HCT116 (cell line): ENCODE results near the gene GRB2. TPM values are rescaled to one million over a fixed set of nuclear protein-coding genes. Genes with fewer than 3 reads are reported as not detected.

Experiments
- ATAC-seq: fragments of 200-7000 bp; cut with Tn5 transposase; 2 replicates; pipeline ENCODE4 v1.9.1; 2020; ENCODE audit warnings: mild to moderate bottlenecking, moderate library complexity
- BruUV-seq: library from RNA; stranded (reverse); fragments of 400-500 nt; replicated peaks from 2 replicates; lab custom pipeline; 2021; lab: Mats Ljungman, UMichigan
- CTCF ChIA-PET: fragments of 300-600 bp; sonication (Branson Sonifier 250); formaldehyde crosslinking; loops from one replicate; lab custom pipeline; 2021; ENCODE audit warnings: antibody characterized with exemption; lab: Charles Lee
- POLR2A ChIA-PET: fragments of 300-600, 350-600 bp; sonication (Branson Sonifier 250); formaldehyde crosslinking; loops from one replicate; lab custom pipeline; 2021; ENCODE audit warnings: antibody characterized with exemption; lab: Charles Lee
- RAD21 ChIA-PET, 2 experiments: fragments of 300-600 bp; sonication (Branson Sonifier 250); formaldehyde crosslinking; loops; one replicate each; lab custom pipeline; 2023; ENCODE audit warnings: low total read pairs in 2 of 2; ENCODE audit not compliant: uncharacterized antibody in 2 of 2, unreplicated experiment in 2 of 2, low non-redundant PET in 1 of 2; lab: Charles Lee
- DNase-seq: peaks from one replicate; pipeline ENCODE4 v3.0.0-alpha.2; 2010; ENCODE audit warnings: low read depth, low spot score
- H2AFZ ChIP-seq: fragments of 200-600 bp; shearing (Covaris generic), sonication (generic); 2 replicates; pipeline ENCODE4 v1.6.1; 2017; ENCODE audit warnings: low read depth, mixed run types, mixed read lengths, antibody characterized with exemption, low read length; ENCODE audit not compliant: poor library complexity, severe bottlenecking
- H3K27ac ChIP-seq: 2 replicates; pipeline ENCODE4 v1.5.1; 2012; ENCODE audit warnings: low read depth, low read length
- H3K27me3 ChIP-seq: fragments of 200-600 bp; sonication (generic); 2 replicates; pipeline ENCODE4 v1.6.1; 2016; ENCODE audit warnings: mixed run types, low read length, mixed read lengths; ENCODE audit not compliant: insufficient read depth
- H3K36me3 ChIP-seq, 2 experiments: fragments of 200-500 bp in 1 of 2; fragments of 200-600 bp in 1 of 2; sonication (Bioruptor generic) in 1 of 2; sonication (generic) in 1 of 2; 2 replicates each; pipeline versions ENCODE4 v1.5.1 to v1.6.1; 2014 to 2016; ENCODE audit warnings: low read length in 2 of 2, inconsistent platforms in 1 of 2, mixed read lengths in 1 of 2, mixed run types in 1 of 2; ENCODE audit not compliant: insufficient read depth in 2 of 2, control insufficient read depth in 1 of 2
- H3K4me1 ChIP-seq, 2 experiments: fragments of 200-600 bp in 1 of 2; sonication (generic) in 1 of 2; 2 replicates each; pipeline versions ENCODE4 v1.5.1 to v1.6.1; 2012 to 2017; ENCODE audit warnings: low read length in 2 of 2, inconsistent platforms in 1 of 2, mild to moderate bottlenecking in 1 of 2, mixed read lengths in 1 of 2, mixed run types in 1 of 2, moderate library complexity in 1 of 2; ENCODE audit not compliant: insufficient read depth in 2 of 2, control insufficient read depth in 1 of 2
- H3K4me2 ChIP-seq: fragments of 200-600 bp; sonication (generic); 2 replicates; pipeline ENCODE4 v1.6.1; 2017; ENCODE audit warnings: mixed run types, low read length, mixed read lengths
- H3K4me3 ChIP-seq, 2 experiments: fragments of 200-600 bp in 1 of 2; sonication (generic) in 1 of 2; replicated peaks in 1 of 2; 2 replicates each; pipeline ENCODE4 v1.5.1; 2011 to 2016; ENCODE audit warnings: low read length in 2 of 2, control low read depth in 1 of 2, low read depth in 1 of 2, mild to moderate bottlenecking in 1 of 2, mixed read lengths in 1 of 2, mixed run types in 1 of 2
- H3K79me2 ChIP-seq: fragments of 200-600 bp; sonication (generic); 2 replicates; pipeline ENCODE4 v1.6.1; 2017; ENCODE audit warnings: mild to moderate bottlenecking, mixed run types, low read length, moderate library complexity, mixed read lengths; ENCODE audit not compliant: insufficient read depth
- H3K9ac ChIP-seq: fragments of 200-600 bp; sonication (generic); 2 replicates; pipeline ENCODE4 v1.6.1; 2016; ENCODE audit warnings: low read length, mixed read lengths
- H3K9me2 ChIP-seq: fragments of 200-600 bp; sonication (generic), shearing (Covaris generic); 2 replicates; pipeline ENCODE4 v1.6.1; 2017; ENCODE audit warnings: mixed run types, mild to moderate bottlenecking, moderate library complexity; ENCODE audit not compliant: insufficient read depth
- H3K9me3 ChIP-seq, 2 experiments: fragments of 200-500 bp in 1 of 2; fragments of 200-600 bp in 1 of 2; sonication (Bioruptor generic) in 1 of 2; sonication (generic) in 1 of 2; 2 replicates each; pipeline ENCODE4 v1.6.1; 2014 to 2017; ENCODE audit warnings: low read length in 2 of 2, mixed read lengths in 2 of 2, inconsistent platforms in 1 of 2, low read depth in 1 of 2, mild to moderate bottlenecking in 1 of 2, mixed run types in 1 of 2, moderate library complexity in 1 of 2; ENCODE audit not compliant: control insufficient read depth in 1 of 2, insufficient read depth in 1 of 2
- H4K20me1 ChIP-seq: fragments of 200-600 bp; sonication (generic), shearing (Covaris generic); 2 replicates; pipeline ENCODE4 v1.6.1; 2017; ENCODE audit warnings: mixed run types, mild to moderate bottlenecking, moderate library complexity; ENCODE audit not compliant: insufficient read depth
- CBX3 ChIP-seq: IDR thresholded peaks from 2 replicates; pipeline ENCODE4 v1.6.1; 2012; ENCODE audit warnings: low read depth
- CEBPB ChIP-seq: IDR thresholded peaks from 2 replicates; pipeline ENCODE4 v1.6.1; 2012; ENCODE audit warnings: low read depth
- EGR1 ChIP-seq: IDR thresholded peaks from 2 replicates; pipeline ENCODE4 v1.6.1; 2012; ENCODE audit warnings: low read depth
- ELF1 ChIP-seq: IDR thresholded peaks from 2 replicates; pipeline ENCODE4 v1.6.1; 2012; ENCODE audit warnings: low read depth, borderline replicate concordance
- EZH2phosphoT487 ChIP-seq: fragments of 200-600 bp; IDR thresholded peaks from 2 replicates; pipeline ENCODE4 v1.6.1; 2018; ENCODE audit warnings: antibody characterized with exemption, borderline replicate concordance
- FOSL1 ChIP-seq: IDR thresholded peaks from 2 replicates; pipeline ENCODE4 v1.6.1; 2012; ENCODE audit warnings: low read depth
- JUND ChIP-seq: IDR thresholded peaks from 2 replicates; pipeline ENCODE4 v1.6.1; 2012
- POLR2AphosphoS5 ChIP-seq: IDR thresholded peaks from 2 replicates; pipeline ENCODE4 v1.6.1; 2011; ENCODE audit warnings: mild to moderate bottlenecking, low read depth, low read length, moderate library complexity
- RAD21 ChIP-seq: IDR thresholded peaks from 2 replicates; pipeline ENCODE4 v1.6.1; 2012; ENCODE audit warnings: low read depth, mild to moderate bottlenecking
- SIN3A ChIP-seq: IDR thresholded peaks from 2 replicates; pipeline ENCODE4 v1.6.1; 2012; ENCODE audit warnings: low read depth
- SP1 ChIP-seq: IDR thresholded peaks from 2 replicates; pipeline ENCODE4 v1.6.1; 2012; ENCODE audit warnings: low read depth
- TCF7L2 ChIP-seq: IDR thresholded peaks from 2 replicates; pipeline ENCODE4 v1.7.0; 2011; ENCODE audit warnings: borderline replicate concordance, inconsistent platforms; ENCODE audit not compliant: insufficient read depth, insufficient read length; ENCODE audit errors: extremely low read depth
- intact Hi-C: fragments of 100-400 bp; cut with micrococcal nuclease; formaldehyde crosslinking; loops from 2 replicates; pipeline ENCODE4 v1.10.0; 2022
- total RNA-seq: library from RNA; stranded (reverse); gene quantifications from one replicate; pipeline ENCODE4 v1.2.1, GENCODE V29; 2021; ENCODE audit not compliant: unreplicated experiment
- TF ChIP-seq, protein P1 (sequence below): IDR thresholded peaks from 2 replicates; pipeline ENCODE4 v1.6.1; 2012
- TF ChIP-seq, protein P2 (sequence below): IDR thresholded peaks from 2 replicates; pipeline ENCODE4 v1.6.1; 2012; ENCODE audit warnings: low read depth
- TF ChIP-seq, protein P3 (sequence below): IDR thresholded peaks from 2 replicates; pipeline ENCODE4 v1.6.1; 2012
- TF ChIP-seq, protein P4 (sequence below), 3 experiments: fragments of 200-600 bp in 1 of 3; sonication (generic) in 1 of 3; IDR thresholded peaks in 2 of 3; conservative IDR thresholded peaks in 1 of 3; 2 replicates each; pipeline ENCODE4 v1.5.1; 2012 to 2017; ENCODE audit warnings: low read depth in 2 of 3, low read length in 2 of 3, antibody characterized with exemption in 1 of 3, borderline replicate concordance in 1 of 3, control low read depth in 1 of 3, mild to moderate bottlenecking in 1 of 3, mixed read lengths in 1 of 3, mixed run types in 1 of 3, moderate library complexity in 1 of 3; ENCODE audit not compliant: insufficient read depth in 1 of 3

Gene GRB2
- total RNA-seq, 1 experiment from 2014 or later = 146 TPM

DNA sequence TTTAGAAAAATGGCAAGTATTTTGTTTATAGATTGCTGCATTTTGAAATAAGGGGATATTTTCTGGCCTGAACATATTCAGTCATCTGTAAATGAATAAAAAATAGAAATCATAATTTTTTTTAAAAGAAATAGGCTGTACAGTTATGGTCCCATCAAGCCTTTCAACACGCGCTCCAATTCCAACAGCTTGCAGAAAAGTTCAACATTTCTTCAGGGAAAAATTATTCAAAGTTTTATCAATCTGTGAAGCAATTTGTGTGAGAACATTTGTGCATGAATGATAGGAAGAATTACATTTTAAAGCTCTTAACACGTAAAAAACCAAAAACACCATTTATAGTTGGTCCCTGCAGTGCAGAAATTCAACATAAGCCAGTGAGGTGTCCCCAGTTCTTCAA is 65.5 kb downstream of the GRB2 start:
- H3K36me3 ChIP-seq = no peaks in the 10 kb centered on the region
- no peaks in the 10 kb centered on the region for H3K27me3 ChIP-seq
- no peak for DNase-seq
- H4K20me1 ChIP-seq = peaks cover 18% of the 10 kb centered on the region; the same call in 1 of the 2 replicates
- H3K27ac ChIP-seq = no peak overlapping the region
- intact Hi-C loops = no loop called here
- ATAC-seq = no peak
- no peak overlapping the region for H3K9ac ChIP-seq
- no peaks in the 10 kb centered on the region for H3K9me3 ChIP-seq
- H3K4me1 ChIP-seq = no peaks in the 10 kb centered on the region
- TF ChIP-seq, protein P1, sequence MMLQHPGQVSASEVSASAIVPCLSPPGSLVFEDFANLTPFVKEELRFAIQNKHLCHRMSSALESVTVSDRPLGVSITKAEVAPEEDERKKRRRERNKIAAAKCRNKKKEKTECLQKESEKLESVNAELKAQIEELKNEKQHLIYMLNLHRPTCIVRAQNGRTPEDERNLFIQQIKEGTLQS = no peak
- H3K4me3 ChIP-seq = no peak overlapping the region
- ChIA-PET RAD21 (no interaction called here), CTCF (no interaction called here), POLR2A (no interaction called here)
- H3K4me2 ChIP-seq = no peak overlapping the region
- peaks cover 84% of the 10 kb centered on the region for H3K79me2 ChIP-seq
- BruUV-seq = no TSS peak
- H2AFZ ChIP-seq = no peak overlapping the region
- no peaks in the 10 kb centered on the region for H3K9me2 ChIP-seq

DNA sequence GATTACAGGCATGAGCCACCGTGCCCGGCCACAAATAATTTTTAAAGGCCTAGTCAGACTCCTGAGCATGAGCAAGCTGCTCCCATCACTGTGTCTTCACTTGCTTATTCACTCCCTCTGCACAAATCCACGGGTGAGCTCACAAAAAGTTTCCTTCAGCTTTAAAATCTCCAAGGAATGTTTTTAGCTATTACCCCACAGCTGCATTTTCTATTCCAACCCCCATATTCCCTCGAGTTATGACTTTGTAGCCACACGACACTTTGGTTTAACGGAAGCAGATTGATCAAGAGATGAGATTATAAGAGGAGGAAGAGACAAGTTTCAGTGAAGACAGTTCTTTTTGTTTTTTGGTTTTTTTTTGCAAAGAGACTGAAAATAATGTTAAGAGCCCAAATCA is 67.1 kb downstream of the GRB2 start:
- CTCF ChIA-PET = interaction anchor here (0.8 kb wide), 1 partner anchor 15 kb away, joined by 3 read pairs; no protein-coding TSS in a partner anchor
- DNase-seq (no peak), ATAC-seq (no peak)
- POLR2A ChIA-PET = no interaction called here
- Histone ChIP-seq H2AFZ (no peak overlapping the region), H3K9ac (no peak overlapping the region), H3K9me2 (no peaks in the 10 kb centered on the region), H3K36me3 (no peaks in the 10 kb centered on the region), H3K9me3 (no peaks in the 10 kb centered on the region), H3K4me2 (no peak overlapping the region), H4K20me1 (peaks cover 8% of the 10 kb centered on the region; the same call in 1 of the 2 replicates), H3K4me3 (no peak overlapping the region), H3K4me1 (no peaks in the 10 kb centered on the region), H3K79me2 (peaks cover 86% of the 10 kb centered on the region), H3K27ac (no peak overlapping the region), H3K27me3 (no peaks in the 10 kb centered on the region)
- RAD21 ChIA-PET = interaction anchor here in 1 of 2 experiments (0.6 kb wide), 1 partner anchor 467 kb away, joined by 6 read pairs; no protein-coding TSS in a partner anchor
- intact Hi-C loops = no loop called here
- BruUV-seq = no TSS peak
- TF ChIP-seq RAD21 = no peak
- TF ChIP-seq CEBPB = no peak
- TF ChIP-seq CBX3 = no peak
- no peak for TF ChIP-seq POLR2AphosphoS5
- no peak for TF ChIP-seq TCF7L2
- TF ChIP-seq, protein P2, sequence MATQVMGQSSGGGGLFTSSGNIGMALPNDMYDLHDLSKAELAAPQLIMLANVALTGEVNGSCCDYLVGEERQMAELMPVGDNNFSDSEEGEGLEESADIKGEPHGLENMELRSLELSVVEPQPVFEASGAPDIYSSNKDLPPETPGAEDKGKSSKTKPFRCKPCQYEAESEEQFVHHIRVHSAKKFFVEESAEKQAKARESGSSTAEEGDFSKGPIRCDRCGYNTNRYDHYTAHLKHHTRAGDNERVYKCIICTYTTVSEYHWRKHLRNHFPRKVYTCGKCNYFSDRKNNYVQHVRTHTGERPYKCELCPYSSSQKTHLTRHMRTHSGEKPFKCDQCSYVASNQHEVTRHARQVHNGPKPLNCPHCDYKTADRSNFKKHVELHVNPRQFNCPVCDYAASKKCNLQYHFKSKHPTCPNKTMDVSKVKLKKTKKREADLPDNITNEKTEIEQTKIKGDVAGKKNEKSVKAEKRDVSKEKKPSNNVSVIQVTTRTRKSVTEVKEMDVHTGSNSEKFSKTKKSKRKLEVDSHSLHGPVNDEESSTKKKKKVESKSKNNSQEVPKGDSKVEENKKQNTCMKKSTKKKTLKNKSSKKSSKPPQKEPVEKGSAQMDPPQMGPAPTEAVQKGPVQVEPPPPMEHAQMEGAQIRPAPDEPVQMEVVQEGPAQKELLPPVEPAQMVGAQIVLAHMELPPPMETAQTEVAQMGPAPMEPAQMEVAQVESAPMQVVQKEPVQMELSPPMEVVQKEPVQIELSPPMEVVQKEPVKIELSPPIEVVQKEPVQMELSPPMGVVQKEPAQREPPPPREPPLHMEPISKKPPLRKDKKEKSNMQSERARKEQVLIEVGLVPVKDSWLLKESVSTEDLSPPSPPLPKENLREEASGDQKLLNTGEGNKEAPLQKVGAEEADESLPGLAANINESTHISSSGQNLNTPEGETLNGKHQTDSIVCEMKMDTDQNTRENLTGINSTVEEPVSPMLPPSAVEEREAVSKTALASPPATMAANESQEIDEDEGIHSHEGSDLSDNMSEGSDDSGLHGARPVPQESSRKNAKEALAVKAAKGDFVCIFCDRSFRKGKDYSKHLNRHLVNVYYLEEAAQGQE = no peak
- TF ChIP-seq FOSL1 = no peak
- no peak for TF ChIP-seq EGR1
- TF ChIP-seq ELF1 = no peak
- TF ChIP-seq, protein P3, sequence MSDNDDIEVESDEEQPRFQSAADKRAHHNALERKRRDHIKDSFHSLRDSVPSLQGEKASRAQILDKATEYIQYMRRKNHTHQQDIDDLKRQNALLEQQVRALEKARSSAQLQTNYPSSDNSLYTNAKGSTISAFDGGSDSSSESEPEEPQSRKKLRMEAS = no peak
- no peak for TF ChIP-seq EZH2phosphoT487
- TF ChIP-seq SIN3A = no peak
- TF ChIP-seq, protein P4, sequence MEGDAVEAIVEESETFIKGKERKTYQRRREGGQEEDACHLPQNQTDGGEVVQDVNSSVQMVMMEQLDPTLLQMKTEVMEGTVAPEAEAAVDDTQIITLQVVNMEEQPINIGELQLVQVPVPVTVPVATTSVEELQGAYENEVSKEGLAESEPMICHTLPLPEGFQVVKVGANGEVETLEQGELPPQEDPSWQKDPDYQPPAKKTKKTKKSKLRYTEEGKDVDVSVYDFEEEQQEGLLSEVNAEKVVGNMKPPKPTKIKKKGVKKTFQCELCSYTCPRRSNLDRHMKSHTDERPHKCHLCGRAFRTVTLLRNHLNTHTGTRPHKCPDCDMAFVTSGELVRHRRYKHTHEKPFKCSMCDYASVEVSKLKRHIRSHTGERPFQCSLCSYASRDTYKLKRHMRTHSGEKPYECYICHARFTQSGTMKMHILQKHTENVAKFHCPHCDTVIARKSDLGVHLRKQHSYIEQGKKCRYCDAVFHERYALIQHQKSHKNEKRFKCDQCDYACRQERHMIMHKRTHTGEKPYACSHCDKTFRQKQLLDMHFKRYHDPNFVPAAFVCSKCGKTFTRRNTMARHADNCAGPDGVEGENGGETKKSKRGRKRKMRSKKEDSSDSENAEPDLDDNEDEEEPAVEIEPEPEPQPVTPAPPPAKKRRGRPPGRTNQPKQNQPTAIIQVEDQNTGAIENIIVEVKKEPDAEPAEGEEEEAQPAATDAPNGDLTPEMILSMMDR (IDR thresholded peaks at IDR 0.05 in 2 of 3, conservative IDR thresholded peaks at IDR 0.05 in 1 of 3; ENCODE audit: borderline replicate concordance in 1 of 3, insufficient read depth in 1 of 3, low read depth in 2 of 3, low read length in 2 of 3) = no peak
- no peak for TF ChIP-seq JUND
- TF ChIP-seq SP1 = no peak
